ENCODE data around the gene CPA4. TPM values are rescaled to one million over a fixed set of nuclear protein-coding genes. Genes with fewer than 3 reads are reported as not detected.
A peak's percentile ranks its signal among the peaks of the same experiment; 100 is the strongest.

Gene CPA4
- total RNA-seq, 2 donors from 2014 or later: 9.6 to 10.2 TPM

DNA sequence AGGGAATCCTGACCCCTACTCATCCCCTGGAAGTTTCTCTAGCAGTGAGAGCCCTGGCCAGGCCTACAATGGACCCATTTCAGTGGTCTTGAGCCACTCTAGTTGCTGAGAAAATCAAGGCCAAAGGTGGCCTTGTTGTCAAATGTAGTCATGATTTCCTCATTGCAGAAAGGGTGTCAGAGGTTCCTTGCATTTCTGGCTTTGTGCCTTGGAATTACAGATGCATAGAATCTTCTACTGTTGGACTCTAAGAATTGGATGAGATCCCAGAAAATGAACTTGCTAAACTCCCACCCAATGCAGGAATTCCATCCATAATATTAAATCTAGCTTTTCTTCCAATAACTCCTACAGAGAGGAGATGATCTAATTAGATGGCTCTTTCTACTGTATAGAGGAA is 14.1 kb upstream of the CPA4 start:
- intact Hi-C loops (cut with DNase I): loop anchor here (10.0 kb wide), 1 partner anchor 106 kb away; the partner anchor contains the start of gene CPA1

DNA sequence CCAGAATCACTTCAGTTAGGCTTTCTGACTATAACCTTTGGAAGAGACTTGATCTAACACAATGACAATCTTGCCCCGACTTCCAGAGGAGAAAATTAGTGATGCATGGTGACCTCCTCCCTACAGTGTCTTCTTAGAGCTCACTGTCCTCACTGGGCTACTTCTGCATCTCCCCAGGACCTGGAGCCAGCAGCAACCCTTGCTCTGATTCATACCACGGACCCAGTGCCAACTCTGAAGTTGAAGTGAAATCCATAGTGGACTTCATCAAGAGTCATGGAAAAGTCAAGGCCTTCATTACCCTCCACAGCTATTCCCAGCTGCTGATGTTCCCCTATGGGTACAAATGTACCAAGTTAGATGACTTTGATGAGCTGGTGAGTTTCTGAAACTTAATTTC is 13.7 kb upstream of the CPA4 start:
- Histone ChIP-seq H3K27ac (peak overlapping the region; percentile 41 to 94 (median 66)), H3K36me3 (replicated peaks in 1 of 2; ENCODE audit: insufficient read depth in 1 of 2, low read depth in 2 of 2) (peaks cover 10 to 12% of the 10 kb centered on the region in 2 donors), H3K27me3 (no peaks in the 10 kb centered on the region), H3K9me3 (no peaks in the 10 kb centered on the region), H3K4me3 (no peak overlapping the region), H3K4me1 (peaks cover 99% of the 10 kb centered on the region)
- WGBS, 2 donors: 48 to 53% methylated on average over 2 of the region's 2 CpGs
- no peak for DNase-seq
- no peak for TF ChIP-seq CTCF (IDR thresholded peaks at IDR 0.05)
- peak; percentile 13 to 58 (median 34) for TF ChIP-seq POLR2A (IDR thresholded peaks at IDR 0.05)
- ATAC-seq: no peak
- intact Hi-C loops (cut with DNase I): loop anchor here (10.0 kb wide), 1 partner anchor 106 kb away; the partner anchor contains the start of gene CPA1

More for the DNA sequence above, 14.1 kb upstream of the CPA4 start:
- ATAC-seq (peak; percentile 1), DNase-seq (no peak)
- Histone ChIP-seq H3K9me3 (no peaks in the 10 kb centered on the region), H3K4me3 (no peak overlapping the region), H3K4me1 (peaks cover 99% of the 10 kb centered on the region), H3K27ac (peak overlapping the region; percentile 15 to 94 (median 66)), H3K36me3 (replicated peaks in 1 of 2; ENCODE audit: insufficient read depth in 1 of 2, low read depth in 2 of 2) (peaks cover 10 to 12% of the 10 kb centered on the region in 2 donors), H3K27me3 (no peaks in the 10 kb centered on the region)
- no peak for TF ChIP-seq CTCF (IDR thresholded peaks at IDR 0.05)
- peak in 1 of 3 donors; percentile 6 for TF ChIP-seq POLR2A (IDR thresholded peaks at IDR 0.05)

DNA sequence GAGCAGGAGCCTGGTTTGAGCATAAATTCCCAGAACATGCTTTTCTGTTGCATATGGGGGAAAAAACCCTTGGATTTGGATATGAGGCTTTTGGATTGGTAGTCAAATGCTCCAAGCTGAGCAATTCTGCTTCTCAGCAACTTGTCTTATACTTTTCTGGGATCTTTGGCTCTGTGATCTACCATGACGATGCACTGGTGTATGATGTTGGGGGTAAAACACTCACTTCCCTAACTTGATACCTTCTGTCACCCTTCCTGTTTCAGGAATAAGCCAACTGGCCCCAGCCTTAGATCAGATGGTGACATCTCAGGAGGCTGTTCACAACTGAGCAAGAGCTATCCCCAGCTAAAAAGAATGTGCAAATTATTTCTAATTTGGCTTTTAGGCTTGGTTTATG is 13.1 kb upstream of the CPA4 start:
- H3K9me3 ChIP-seq: no peaks in the 10 kb centered on the region
- peaks cover 99% of the 10 kb centered on the region for H3K4me1 ChIP-seq
- 42 to 48% methylated on average over 1 of the region's 1 CpG for WGBS, 2 donors
- H3K27ac ChIP-seq: peak overlapping the region; percentile 41 to 94 (median 66)
- H3K27me3 ChIP-seq: no peaks in the 10 kb centered on the region
- ATAC-seq (no peak), DNase-seq (no peak)
- H3K36me3 ChIP-seq (replicated peaks in 1 of 2; ENCODE audit: insufficient read depth in 1 of 2, low read depth in 2 of 2): peaks cover 10 to 12% of the 10 kb centered on the region in 2 donors
- intact Hi-C loops (cut with DNase I): loop anchor here (10.0 kb wide), 1 partner anchor 105 kb away; the partner anchor contains the start of gene CPA1
- TF ChIP-seq POLR2A (IDR thresholded peaks at IDR 0.05): no peak
- H3K4me3 ChIP-seq: no peak overlapping the region

GRCh38 chr7:130281260-130281659 is 11.7 kb upstream of the CPA4 start:
- H3K27me3 ChIP-seq: no peaks in the 10 kb centered on the region
- H3K4me1 ChIP-seq: peaks cover 95% of the 10 kb centered on the region
- H3K36me3 ChIP-seq (replicated peaks in 1 of 2; ENCODE audit: insufficient read depth in 1 of 2, low read depth in 2 of 2): peaks cover 10 to 12% of the 10 kb centered on the region in 2 donors
- intact Hi-C loops (cut with DNase I): no loop called here
- peak in 2 of 4 donors; percentile 47 to 60 for DNase-seq
- peak; percentile 8 for ATAC-seq
- 35 to 57% methylated on average over 1 of the region's 1 CpG for WGBS, 2 donors
- H3K9me3 ChIP-seq: no peaks in the 10 kb centered on the region
- no peak overlapping the region for H3K4me3 ChIP-seq
- peak overlapping the region; percentile 48 to 94 (median 66) for H3K27ac ChIP-seq
- TF ChIP-seq POLR2A (IDR thresholded peaks at IDR 0.05) (peak in 2 of 3 donors; percentile 29 to 48), CTCF (IDR thresholded peaks at IDR 0.05) (no peak)

DNA sequence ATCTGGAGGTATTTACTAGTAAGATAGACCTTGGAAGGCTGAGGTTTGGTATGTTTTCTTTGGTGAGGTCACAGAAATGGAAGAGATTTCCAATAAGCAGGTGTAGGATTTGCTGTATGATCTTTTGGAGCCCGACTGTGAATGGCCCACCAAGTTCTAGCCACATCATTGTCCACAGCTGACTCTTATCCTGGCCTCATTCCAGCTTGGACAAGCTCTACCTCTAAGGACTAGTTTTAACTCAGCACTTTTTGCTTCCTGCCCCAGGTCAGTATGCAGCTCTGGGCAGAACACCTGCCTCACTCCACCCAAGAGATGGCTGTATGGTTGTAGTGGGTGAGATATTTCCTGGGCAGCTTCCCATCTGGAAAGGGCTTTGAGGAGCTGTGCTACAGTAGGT is 6.1 kb upstream of the CPA4 start:
- Histone ChIP-seq H3K36me3 (replicated peaks in 1 of 2; ENCODE audit: insufficient read depth in 1 of 2, low read depth in 2 of 2) (peaks cover 0 to 2% of the 10 kb centered on the region in 2 donors), H3K4me3 (no peak overlapping the region), H3K4me1 (peaks cover 64% of the 10 kb centered on the region), H3K27me3 (no peaks in the 10 kb centered on the region), H3K9me3 (no peaks in the 10 kb centered on the region), H3K27ac (peak overlapping the region in 3 of 4 donors; percentile 56 to 89 (median 66))
- intact Hi-C loops (cut with DNase I): no loop called here
- DNase-seq (peak; percentile 63 to 81 (median 71)), ATAC-seq (no peak)
- WGBS, 2 donors: 23 to 25% methylated on average over 1 of the region's 1 CpG
- no peak for TF ChIP-seq CTCF (IDR thresholded peaks at IDR 0.05)
- TF ChIP-seq POLR2A (IDR thresholded peaks at IDR 0.05): peak in 1 of 3 donors; percentile 5
